Measurements from ENCODE around the gene STARD10.

STARD10 gene

GRCh38 chr11:72725724-72726028 lies 68.2 kb downstream of the STARD10 start:
- no peak for DNase-seq (ENCODE audit: low spot score)

- peak; percentile 72 for DNase-seq (ENCODE audit: low spot score)
Measured at GRCh38 chr11:72724851-72725723, 68.8 kb downstream of the STARD10 start.

GRCh38 chr11:72724021-72724551 lies 69.8 kb downstream of the STARD10 start:
- no peak for DNase-seq (ENCODE audit: low spot score)

- no peak for DNase-seq (ENCODE audit: low spot score)
Measured at GRCh38 chr11:72723508-72723907, 70.3 kb downstream of the STARD10 start.

- DNase-seq (ENCODE audit: low spot score) = peak; percentile 95
Measured at GRCh38 chr11:72722050-72722748, 71.6 kb downstream of the STARD10 start.

GRCh38 chr11:72721689-72722049 lies 72.2 kb downstream of the STARD10 start:
- no peak for DNase-seq (ENCODE audit: low spot score)

- no peak for DNase-seq (ENCODE audit: low spot score)
Measured at GRCh38 chr11:72721276-72721675, 72.6 kb downstream of the STARD10 start.

GRCh38 chr11:72720784-72721183 lies 73.1 kb downstream of the STARD10 start:
- no peak for DNase-seq (ENCODE audit: low spot score)

- no peak for DNase-seq (ENCODE audit: low spot score)
Measured at GRCh38 chr11:72720047-72720446, 73.8 kb downstream of the STARD10 start.

GRCh38 chr11:72719551-72719950 lies 74.3 kb downstream of the STARD10 start:
- DNase-seq (ENCODE audit: low spot score) = no peak

GRCh38 chr11:72719144-72719543 lies 74.7 kb downstream of the STARD10 start:
- no peak for DNase-seq (ENCODE audit: low spot score)

GRCh38 chr11:72718101-72718501 lies 75.7 kb downstream of the STARD10 start:
- no peak for DNase-seq (ENCODE audit: low spot score)

- DNase-seq (ENCODE audit: low spot score) = no peak
Measured at GRCh38 chr11:72716788-72717435, 76.9 kb downstream of the STARD10 start.

GRCh38 chr11:72716290-72716689 lies 77.6 kb downstream of the STARD10 start:
- no peak for DNase-seq (ENCODE audit: low spot score)

- no peak for DNase-seq (ENCODE audit: low spot score)
Measured at GRCh38 chr11:72712841-72713240, 81.0 kb downstream of the STARD10 start.

- no peak for DNase-seq (ENCODE audit: low spot score)
Measured at GRCh38 chr11:72712168-72712751, 81.6 kb downstream of the STARD10 start.

- no peak for DNase-seq (ENCODE audit: low spot score)
Measured at GRCh38 chr11:72711141-72711540, 82.7 kb downstream of the STARD10 start.

- DNase-seq (ENCODE audit: low spot score) = no peak
Measured at GRCh38 chr11:72710278-72710677, 83.6 kb downstream of the STARD10 start.

- no peak for DNase-seq (ENCODE audit: low spot score)
Measured at GRCh38 chr11:72709478-72710238, 84.2 kb downstream of the STARD10 start.

GRCh38 chr11:72707032-72707431 lies 86.8 kb downstream of the STARD10 start:
- no peak for DNase-seq (ENCODE audit: low spot score)

GRCh38 chr11:72706579-72706978 lies 87.3 kb downstream of the STARD10 start:
- DNase-seq (ENCODE audit: low spot score) = no peak
